Measurements from ENCODE around the gene ARHGAP24.

- TF ChIP-seq CTCF (IDR thresholded peaks at IDR 0.05) (no peak), POLR2A (IDR thresholded peaks at IDR 0.05) (no peak), POLR2AphosphoS5 (IDR thresholded peaks at IDR 0.05) (no peak)
These were observed 391.6 kb downstream of the ARHGAP24 start for GRCh38 chr4:85866508-85866907.
